ENCODE results near the gene UNC93B1. TPM values are rescaled to one million over a fixed set of nuclear protein-coding genes. Genes with fewer than 3 reads are reported as not detected.

Gene UNC93B1
- total RNA-seq, 1 experiment from 2014 or later, result 14.7 TPM

DNA sequence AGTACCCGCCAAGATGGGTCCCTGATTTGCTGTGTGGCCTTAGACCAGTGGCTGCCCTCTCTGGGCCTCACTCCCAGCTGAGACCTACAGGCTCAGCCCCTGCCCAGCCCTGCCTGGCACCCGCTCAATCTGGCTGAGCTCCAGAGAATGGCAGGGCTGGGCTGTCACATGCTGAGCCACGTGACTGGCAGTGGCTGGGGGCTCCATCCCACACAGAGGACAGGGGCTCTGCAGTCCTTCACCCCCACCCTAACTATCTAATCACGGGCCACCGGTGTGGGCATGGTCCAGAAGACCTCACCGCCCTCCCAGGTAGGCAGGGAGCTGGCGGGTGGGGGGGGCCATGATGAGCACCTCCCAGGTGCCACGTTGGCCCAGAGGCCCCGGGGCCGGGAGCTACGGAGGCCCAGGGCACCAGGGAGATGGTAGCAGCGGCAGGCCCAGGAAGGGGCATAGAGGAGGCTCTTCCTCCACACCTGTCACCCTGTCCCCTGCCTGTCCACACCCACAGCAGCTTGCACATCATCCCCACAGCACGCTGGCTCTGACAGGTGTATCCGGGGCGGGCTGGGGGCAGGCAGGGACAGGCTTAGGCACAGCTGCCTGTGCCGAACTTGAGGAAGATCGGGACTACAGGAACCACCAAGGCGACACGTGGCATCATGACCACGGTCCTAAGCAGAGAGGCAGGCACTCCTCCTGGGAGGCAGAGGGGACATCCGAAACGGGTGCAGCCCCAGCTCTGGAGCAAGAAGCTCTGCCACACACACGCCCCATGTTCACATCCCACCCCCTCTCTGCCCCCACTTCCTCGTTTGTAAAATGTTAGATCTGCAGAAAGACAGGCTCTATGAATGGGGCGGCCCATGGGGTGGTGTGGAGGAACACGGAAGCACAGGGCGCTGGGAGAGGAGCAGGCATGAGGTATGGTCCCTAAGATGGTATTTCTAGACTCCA is 4.8 kb upstream of the UNC93B1 start:
- no peak for TF ChIP-seq CTCF (IDR thresholded peaks at IDR 0.05; ENCODE audit: unreplicated experiment)
- Mint-ChIP-seq H3K27ac (ENCODE audit: low read depth, unreplicated experiment) (peak overlapping the region; percentile 89), H3K4me3 (ENCODE audit: unreplicated experiment) (no peak overlapping the region), H3K4me1 (ENCODE audit: insufficient read depth, unreplicated experiment) (peaks cover 39% of the 10 kb centered on the region), H3K27me3 (ENCODE audit: insufficient read depth, unreplicated experiment) (no peaks in the 10 kb centered on the region), H3K9me3 (ENCODE audit: unreplicated experiment) (no peaks in the 10 kb centered on the region), H3K36me3 (ENCODE audit: insufficient read depth, unreplicated experiment) (peaks cover 5% of the 10 kb centered on the region)
- BruUV-seq (replicated peaks), result no TSS peak
- CTCF ChIA-PET, result interaction anchor here (0.6 to 3.9 kb wide), 7 partner anchors 12 to 201 kb away, joined by 3 to 34 read pairs (median 4); no protein-coding TSS in a partner anchor
- intact Hi-C loops (cut with micrococcal nuclease), result loop anchor here (1.0 kb wide), 3 partner anchors 13 to 113 kb away; partner anchors contain the start of genes CHKA and NDUFS8
- POLR2A ChIA-PET, result interaction anchor here (0.9 to 4.4 kb wide), 8 partner anchors 11 to 264 kb away, joined by 3 to 46 read pairs (median 4); partner anchors contain the start of gene NDUFS8
- DNase-seq (ENCODE audit: unreplicated experiment), result peak; percentile 39

DNA sequence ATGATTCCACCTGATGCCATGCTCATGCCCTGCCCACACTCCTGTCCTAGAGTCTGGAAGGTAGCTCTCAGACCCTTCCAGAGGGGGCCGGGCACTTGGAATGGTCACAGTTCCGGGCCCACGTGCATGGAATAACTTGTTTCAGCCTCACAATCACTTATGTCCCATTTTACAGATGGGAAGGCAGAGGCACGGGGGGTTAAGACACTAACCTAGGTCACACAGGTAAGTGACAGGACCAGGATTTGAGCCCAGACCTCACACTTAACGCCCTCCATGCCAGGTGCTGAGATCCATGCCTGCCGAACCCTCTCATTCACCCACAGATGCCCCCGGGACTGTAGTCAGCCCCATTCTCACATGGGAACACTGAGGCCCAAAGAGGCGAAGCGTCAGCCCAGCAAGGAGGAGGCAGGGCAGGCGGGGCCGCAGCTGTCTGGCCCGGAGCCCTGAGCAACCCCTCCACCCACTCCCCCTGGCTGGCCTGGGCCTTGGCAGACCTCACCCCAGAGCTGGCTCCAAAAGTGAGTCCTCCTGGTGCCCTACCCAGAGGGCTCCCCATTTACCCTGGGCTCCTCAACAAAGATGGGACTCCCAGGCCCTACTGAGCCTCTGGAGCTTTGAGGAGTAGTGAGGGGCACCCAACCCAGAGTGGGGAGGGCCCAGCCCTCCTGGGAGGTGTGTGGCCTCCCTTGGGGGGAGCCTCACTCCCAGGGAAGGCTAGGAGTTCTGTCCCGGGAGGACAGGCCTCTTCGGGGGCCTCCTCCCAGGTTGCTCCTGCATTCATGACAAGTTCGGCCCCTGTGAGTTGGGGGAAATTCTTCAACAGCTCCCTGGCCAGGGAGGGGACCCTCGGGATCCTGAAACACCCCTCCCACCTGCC is 3.8 kb upstream of the UNC93B1 start:
- H3K4me1 Mint-ChIP-seq (ENCODE audit: insufficient read depth, unreplicated experiment), result peaks cover 31% of the 10 kb centered on the region

DNA sequence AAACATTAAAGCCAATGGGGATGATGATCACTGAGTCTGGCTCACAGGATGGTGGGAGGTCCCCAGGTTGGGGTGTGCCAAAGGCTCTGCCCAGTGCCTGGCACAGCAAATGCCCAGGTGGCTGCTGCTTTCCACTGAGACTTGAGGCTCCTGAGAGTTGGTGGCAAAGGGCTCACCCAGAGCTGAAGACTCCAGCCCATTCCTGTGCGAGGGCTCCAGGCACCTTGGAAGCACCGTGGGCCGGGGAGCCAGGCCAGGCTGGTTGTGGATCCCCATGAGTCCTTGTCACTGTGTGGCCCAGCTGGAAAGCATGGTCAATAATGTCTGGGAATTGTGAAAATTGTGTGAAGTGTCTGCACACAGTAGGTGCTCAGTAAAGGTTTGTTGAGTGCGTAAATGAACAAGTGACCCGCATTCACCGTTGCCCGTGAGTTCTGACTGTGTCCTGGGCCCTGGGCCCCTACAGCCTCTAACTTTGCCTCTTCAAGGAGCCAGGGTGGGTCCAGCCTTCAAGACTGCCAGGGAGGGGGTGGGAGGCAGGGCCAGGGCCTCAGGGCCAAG is 2.8 kb upstream of the UNC93B1 start:
- Mint-ChIP-seq H3K4me1 (ENCODE audit: insufficient read depth, unreplicated experiment) (peaks cover 26% of the 10 kb centered on the region), H3K27me3 (ENCODE audit: insufficient read depth, unreplicated experiment) (no peaks in the 10 kb centered on the region), H3K4me3 (ENCODE audit: unreplicated experiment) (no peak overlapping the region), H3K27ac (ENCODE audit: low read depth, unreplicated experiment) (no peak overlapping the region), H3K36me3 (ENCODE audit: insufficient read depth, unreplicated experiment) (peaks cover 5% of the 10 kb centered on the region), H3K9me3 (ENCODE audit: unreplicated experiment) (no peaks in the 10 kb centered on the region)
- ChIA-PET CTCF (interaction anchor here (0.6 kb wide), 1 partner anchor 213 kb away, joined by 3 read pairs; no protein-coding TSS in a partner anchor), POLR2A (interaction anchor here (0.6 to 0.9 kb wide), 2 partner anchors 8 to 9 kb away, joined by 4 to 5 read pairs; no protein-coding TSS in a partner anchor)
- BruUV-seq (replicated peaks), result no TSS peak
- DNase-seq (ENCODE audit: unreplicated experiment), result no peak
- intact Hi-C loops (cut with micrococcal nuclease), result no loop called here
- TF ChIP-seq CTCF (IDR thresholded peaks at IDR 0.05; ENCODE audit: unreplicated experiment), result no peak

More for the DNA sequence above, 3.8 kb upstream of the UNC93B1 start:
- Mint-ChIP-seq H3K27me3 (ENCODE audit: insufficient read depth, unreplicated experiment) (no peaks in the 10 kb centered on the region), H3K36me3 (ENCODE audit: insufficient read depth, unreplicated experiment) (peaks cover 5% of the 10 kb centered on the region), H3K4me3 (ENCODE audit: unreplicated experiment) (no peak overlapping the region), H3K27ac (ENCODE audit: low read depth, unreplicated experiment) (no peak overlapping the region), H3K9me3 (ENCODE audit: unreplicated experiment) (no peaks in the 10 kb centered on the region)
- no peak for DNase-seq (ENCODE audit: unreplicated experiment)
- BruUV-seq (replicated peaks), result no TSS peak
- CTCF ChIA-PET, result interaction anchor here (0.6 to 2.0 kb wide), 5 partner anchors 24 to 250 kb away, joined by 3 to 6 read pairs (median 4); no protein-coding TSS in a partner anchor
- no peak for TF ChIP-seq CTCF (IDR thresholded peaks at IDR 0.05; ENCODE audit: unreplicated experiment)
- intact Hi-C loops (cut with micrococcal nuclease), result no loop called here
- POLR2A ChIA-PET, result interaction anchor here (1.1 to 4.4 kb wide), 3 partner anchors 10 to 20 kb away, joined by 3 to 46 read pairs (median 5); no protein-coding TSS in a partner anchor
